ENCODE results near the gene TXNDC8.

Gene TXNDC8

DNA sequence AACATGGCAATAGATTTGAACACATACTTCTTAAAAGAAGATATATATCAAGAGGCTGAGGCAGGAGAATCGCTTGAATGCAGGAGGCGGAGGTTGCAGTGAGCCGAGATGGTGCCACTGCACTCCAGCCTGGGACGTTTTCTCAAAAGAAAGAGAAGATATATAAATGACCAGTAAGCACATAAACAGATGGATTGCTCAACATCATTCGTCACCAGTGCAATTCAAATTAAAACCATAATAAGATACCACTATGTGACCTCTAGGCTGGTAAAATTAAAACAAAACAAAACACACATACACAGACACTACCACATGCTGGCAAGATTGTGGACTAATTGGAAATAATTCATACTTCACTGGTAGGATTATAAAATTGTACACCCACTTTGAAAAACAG is 76.0 kb downstream of the TXNDC8 start:
- H3K36me3 ChIP-seq (replicated peaks), result no peaks in the 10 kb centered on the region
- H3K27ac ChIP-seq, result no peak overlapping the region

DNA sequence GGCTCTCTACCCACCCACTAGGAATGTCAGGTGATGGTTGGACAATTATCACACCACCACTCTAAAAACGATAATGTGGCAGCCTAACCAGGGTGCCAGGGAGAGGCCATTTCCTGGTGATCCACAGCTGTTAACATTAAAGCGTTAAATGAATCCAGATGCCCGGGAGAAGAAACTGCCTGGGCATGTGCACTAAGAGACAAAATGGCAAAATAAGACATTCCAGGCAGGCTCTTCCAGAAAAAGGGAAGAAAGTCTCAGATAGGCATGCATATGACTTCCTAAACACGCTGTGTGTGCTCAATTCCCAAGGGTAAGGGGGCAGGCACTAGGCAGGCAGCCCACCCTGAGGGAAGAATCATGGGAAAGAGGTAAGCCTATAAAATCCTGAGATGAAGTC is 76.8 kb downstream of the TXNDC8 start:
- Histone ChIP-seq H3K27me3 (replicated peaks) (no peaks in the 10 kb centered on the region), H3K27ac (no peak overlapping the region), H3K4me3 (ENCODE audit: low read depth, low read length) (no peak overlapping the region), H3K36me3 (replicated peaks) (no peaks in the 10 kb centered on the region)
- in situ Hi-C loops (cut with HindIII; ENCODE audit: low pct_ligation_motif_present, low sequenced_read_pairs), result no loop called here
- no peak for DNase-seq
- TF ChIP-seq, protein P1, sequence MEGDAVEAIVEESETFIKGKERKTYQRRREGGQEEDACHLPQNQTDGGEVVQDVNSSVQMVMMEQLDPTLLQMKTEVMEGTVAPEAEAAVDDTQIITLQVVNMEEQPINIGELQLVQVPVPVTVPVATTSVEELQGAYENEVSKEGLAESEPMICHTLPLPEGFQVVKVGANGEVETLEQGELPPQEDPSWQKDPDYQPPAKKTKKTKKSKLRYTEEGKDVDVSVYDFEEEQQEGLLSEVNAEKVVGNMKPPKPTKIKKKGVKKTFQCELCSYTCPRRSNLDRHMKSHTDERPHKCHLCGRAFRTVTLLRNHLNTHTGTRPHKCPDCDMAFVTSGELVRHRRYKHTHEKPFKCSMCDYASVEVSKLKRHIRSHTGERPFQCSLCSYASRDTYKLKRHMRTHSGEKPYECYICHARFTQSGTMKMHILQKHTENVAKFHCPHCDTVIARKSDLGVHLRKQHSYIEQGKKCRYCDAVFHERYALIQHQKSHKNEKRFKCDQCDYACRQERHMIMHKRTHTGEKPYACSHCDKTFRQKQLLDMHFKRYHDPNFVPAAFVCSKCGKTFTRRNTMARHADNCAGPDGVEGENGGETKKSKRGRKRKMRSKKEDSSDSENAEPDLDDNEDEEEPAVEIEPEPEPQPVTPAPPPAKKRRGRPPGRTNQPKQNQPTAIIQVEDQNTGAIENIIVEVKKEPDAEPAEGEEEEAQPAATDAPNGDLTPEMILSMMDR (IDR thresholded peaks at IDR 0.05; ENCODE audit: low read depth, low read length, missing control alignments), result no peak

More for the DNA sequence above, 76.0 kb downstream of the TXNDC8 start:
- Histone ChIP-seq H3K27me3 (replicated peaks) (no peaks in the 10 kb centered on the region), H3K4me3 (ENCODE audit: low read depth, low read length) (no peak overlapping the region)
- TF ChIP-seq, protein P1 (IDR thresholded peaks at IDR 0.05; ENCODE audit: low read depth, low read length, missing control alignments), result no peak
- DNase-seq, result no peak
- in situ Hi-C loops (cut with HindIII; ENCODE audit: low pct_ligation_motif_present, low sequenced_read_pairs), result no loop called here

DNA sequence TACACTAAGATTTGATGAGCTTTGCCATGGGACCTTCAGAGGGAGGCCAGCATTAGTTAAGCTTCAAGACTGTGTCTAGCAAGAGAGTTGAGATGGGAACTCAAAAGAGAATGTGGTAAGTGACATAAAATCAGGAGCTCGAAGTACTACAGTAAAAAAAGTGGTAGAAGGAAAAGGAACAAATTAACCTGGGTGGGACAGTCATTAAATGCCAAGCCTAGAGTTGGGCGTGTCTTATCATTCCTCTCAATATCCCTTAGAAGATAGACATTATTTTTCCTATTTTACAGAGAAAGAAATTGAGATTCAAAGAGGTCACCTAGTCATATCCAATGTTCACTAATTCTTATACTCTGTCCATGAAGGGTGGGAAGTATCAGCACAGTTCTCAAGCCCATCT is 78.1 kb downstream of the TXNDC8 start:
- in situ Hi-C loops (cut with HindIII; ENCODE audit: low pct_ligation_motif_present, low sequenced_read_pairs), result no loop called here
- no peak overlapping the region for H3K4me3 ChIP-seq (ENCODE audit: low read depth, low read length)
- no peak overlapping the region for H3K27ac ChIP-seq
- no peak for DNase-seq
- TF ChIP-seq, protein P1 (IDR thresholded peaks at IDR 0.05; ENCODE audit: low read depth, low read length, missing control alignments), result no peak
- no peaks in the 10 kb centered on the region for H3K36me3 ChIP-seq (replicated peaks)
- no peaks in the 10 kb centered on the region for H3K27me3 ChIP-seq (replicated peaks)

DNA sequence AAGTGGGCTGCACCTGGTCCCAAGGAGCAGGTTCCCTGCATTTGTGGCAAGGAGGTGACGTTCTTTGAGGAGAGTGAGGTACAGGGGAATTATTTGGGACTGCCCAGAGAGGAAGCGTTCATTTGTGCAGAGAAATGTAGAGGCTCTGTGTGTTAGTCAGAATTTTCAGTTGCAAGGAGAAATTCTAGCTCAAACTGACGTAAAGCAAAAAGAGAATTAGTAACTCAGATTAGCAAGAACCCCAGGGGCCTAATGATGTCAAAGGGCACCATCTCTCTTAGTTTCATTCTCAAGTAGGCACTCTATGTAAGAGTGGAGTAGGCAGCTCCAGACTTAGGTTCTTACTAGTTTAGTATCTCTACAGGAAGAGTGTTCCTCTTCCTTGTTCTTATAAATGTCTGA is 79.0 kb downstream of the TXNDC8 start:
- H3K27me3 ChIP-seq (replicated peaks), result no peaks in the 10 kb centered on the region
- no peak for DNase-seq
- no peak overlapping the region for H3K27ac ChIP-seq
- in situ Hi-C loops (cut with HindIII; ENCODE audit: low pct_ligation_motif_present, low sequenced_read_pairs), result no loop called here
- TF ChIP-seq, protein P1 (IDR thresholded peaks at IDR 0.05; ENCODE audit: low read depth, low read length, missing control alignments), result no peak
- H3K36me3 ChIP-seq (replicated peaks), result no peaks in the 10 kb centered on the region
- H3K4me3 ChIP-seq (ENCODE audit: low read depth, low read length), result no peak overlapping the region

DNA sequence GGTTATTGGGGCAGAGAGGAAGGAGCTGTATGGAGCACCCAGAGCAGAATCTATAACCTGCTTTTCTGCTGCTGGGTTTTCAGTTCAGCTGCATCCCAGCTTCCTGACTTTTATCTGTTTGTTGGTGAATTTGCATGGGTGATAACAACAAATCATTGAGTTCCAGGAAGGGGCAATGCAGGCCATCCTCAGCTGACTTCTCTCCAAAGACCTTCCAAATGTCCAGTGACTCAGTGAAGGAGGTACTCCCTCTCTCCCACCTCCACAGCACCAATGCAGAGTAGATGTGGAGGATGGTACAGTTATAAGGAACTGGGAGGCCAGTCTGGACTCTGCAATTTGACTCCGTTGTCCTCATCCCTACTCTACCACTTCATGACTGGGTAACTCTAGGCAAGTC is 79.7 kb downstream of the TXNDC8 start:
- no peak overlapping the region for H3K4me3 ChIP-seq (ENCODE audit: low read depth, low read length)
- no peak overlapping the region for H3K27ac ChIP-seq
- H3K27me3 ChIP-seq (replicated peaks), result no peaks in the 10 kb centered on the region
- H3K36me3 ChIP-seq (replicated peaks), result no peaks in the 10 kb centered on the region
- TF ChIP-seq, protein P1 (IDR thresholded peaks at IDR 0.05; ENCODE audit: low read depth, low read length, missing control alignments), result no peak
- in situ Hi-C loops (cut with HindIII; ENCODE audit: low pct_ligation_motif_present, low sequenced_read_pairs), result no loop called here
- no peak for DNase-seq

DNA sequence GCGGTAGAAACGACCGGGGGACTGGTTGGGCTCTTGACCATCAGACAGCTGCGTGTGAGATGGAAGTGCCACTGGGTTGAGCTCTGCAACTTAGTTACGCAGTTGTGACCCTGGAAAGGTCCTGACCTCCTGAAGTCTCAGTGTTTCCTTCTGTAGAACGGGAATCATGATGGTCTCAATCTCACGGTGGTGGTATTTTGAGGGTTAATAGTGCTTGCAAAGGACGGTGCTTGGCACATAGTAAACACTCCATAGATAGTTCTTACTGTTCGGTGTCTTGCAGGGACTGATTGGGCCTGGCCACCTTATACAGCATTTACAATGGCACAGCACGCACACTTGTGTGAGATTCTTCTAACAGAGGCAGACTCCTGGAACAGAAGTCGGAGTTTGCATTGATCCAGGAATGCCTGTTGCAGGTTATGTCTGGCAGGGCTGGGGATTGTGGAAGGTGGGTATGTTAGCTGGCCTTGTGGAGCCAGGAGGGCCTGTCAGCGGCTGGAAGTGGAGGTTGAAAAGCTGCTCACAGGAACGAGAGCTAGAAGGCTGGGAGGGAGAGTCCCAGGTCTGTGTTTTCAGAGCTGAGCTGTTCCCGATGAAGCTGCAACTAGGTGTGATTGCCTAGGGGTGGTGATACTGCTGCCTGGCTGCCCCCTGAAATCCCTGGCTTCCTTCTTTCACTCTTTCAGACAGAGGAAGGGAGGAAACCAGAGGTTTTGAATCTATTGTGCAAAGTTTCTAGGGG is 80.4 kb downstream of the TXNDC8 start:
- H3K27ac ChIP-seq, result peak overlapping the region; percentile 87
- in situ Hi-C loops (cut with HindIII; ENCODE audit: low pct_ligation_motif_present, low sequenced_read_pairs), result no loop called here
- no peak for DNase-seq

More for the DNA sequence above, 80.4 kb downstream of the TXNDC8 start:
- TF ChIP-seq, protein P1 (IDR thresholded peaks at IDR 0.05; ENCODE audit: low read depth, low read length, missing control alignments), result no peak
- Histone ChIP-seq H3K4me3 (ENCODE audit: low read depth, low read length) (peak overlapping the region; percentile 90), H3K27me3 (replicated peaks) (no peaks in the 10 kb centered on the region), H3K36me3 (replicated peaks) (no peaks in the 10 kb centered on the region)

Measured in brain microvascular endothelial cell (primary cell).